H1 (cell line): ENCODE data around the gene ACKR3. TPM values are rescaled to one million over a fixed set of nuclear protein-coding genes. Genes with fewer than 3 reads are reported as not detected.

Source experiments
- ASH2L ChIP-seq: fragments of 200-600, 300-600 bp; sonication (generic); IDR thresholded peaks from one replicate; pipeline ENCODE4 v1.7.1; 2017; ENCODE audit warnings: low read length
- CBX5 ChIP-seq: fragments of 300-800, 300-1000 bp; sonication (generic); IDR thresholded peaks from 2 replicates; pipeline ENCODE4 v1.7.1; 2016; ENCODE audit warnings: antibody characterized with exemption, low read length, low read depth
- CREB1 ChIP-seq: IDR thresholded peaks from 2 replicates; pipeline ENCODE4 v1.6.1; 2012; ENCODE audit warnings: inconsistent platforms
- CTBP2 ChIP-seq: IDR thresholded peaks from 2 replicates; pipeline ENCODE4 v1.7.0; 2011; ENCODE audit warnings: borderline replicate concordance, mild to moderate bottlenecking, moderate library complexity, mixed read lengths, low read length; ENCODE audit not compliant: insufficient read depth, insufficient read length
- SP4 ChIP-seq: IDR thresholded peaks from 2 replicates; pipeline ENCODE4 v1.6.1; 2012; ENCODE audit warnings: low read length, inconsistent platforms
- polyA plus RNA-seq, 7 experiments: library from polyadenylated mRNA; depleted of rRNA in 3 of 7; stranded (reverse) in 5 of 7; unstranded in 2 of 7; fragments of >200 nt in 5 of 7; fragments of 200-250 nt in 2 of 7; gene quantifications; 1 replicate in 5 of 7; 2 replicates in 1 of 7; 4 replicates in 1 of 7; pipeline versions ENCODE4 v1.2.1 to v1.2.3, GENCODE V29; 2011 to 2013; ENCODE audit warnings: missing spikeins in 2 of 7, mixed read lengths in 2 of 7
- total RNA-seq: library from RNA; stranded (reverse); fragmentation: NEBNext Ultra II Directional; extraction: Animal tissue kit (Norgen Biotek cat#: 25700); gene quantifications from 2 replicates; pipeline ENCODE4 v1.2.1, GENCODE V29; 2021

The ACKR3 gene
- total and polyA plus RNA-seq, 2 of the 8 experiments (the other 6 are each of a cell fraction or from before 2014, with no cell fraction given) = 1.4 to 24.4 TPM

DNA sequence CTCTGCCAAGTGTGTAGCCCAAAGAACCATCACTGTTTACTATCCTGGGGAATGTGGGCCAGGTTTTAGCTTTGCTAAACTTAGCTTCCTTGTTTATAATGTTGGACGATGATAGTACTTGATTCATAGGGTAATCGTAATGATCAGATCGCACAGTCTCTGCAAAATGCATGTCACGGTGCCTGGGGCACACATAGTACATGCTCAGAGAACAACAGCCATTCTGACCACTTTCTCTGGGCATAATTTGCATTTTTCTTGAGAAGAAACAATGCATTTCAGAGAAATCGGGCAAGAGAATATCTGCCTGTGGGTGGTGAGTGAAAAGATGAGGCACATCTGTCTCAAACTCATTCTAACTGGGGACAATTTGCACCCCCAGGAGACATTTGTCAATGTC lies 16.3 kb downstream of the ACKR3 start (continued):
- TF ChIP-seq CBX5 = no peak
- TF ChIP-seq SP4 = no peak
- no peak for TF ChIP-seq CREB1
- no peak for TF ChIP-seq CTBP2
- TF ChIP-seq ASH2L = no peak
